Subcutaneous adipose tissue (tissue), 4 donors: Measurements from ENCODE around the gene RFX7. TPM values are rescaled to one million over a fixed set of nuclear protein-coding genes. Genes with fewer than 3 reads are reported as not detected.

Experiments
- CTCF ChIP-seq: fragments of 450-650 bp; IDR thresholded peaks from one replicate; pipeline ENCODE4 v1.5.1; 2016; ENCODE audit warnings: low read depth, mild to moderate bottlenecking, control low read depth, antibody characterized with exemption, moderate library complexity
- total RNA-seq, 4 donors: library from RNA; depleted of rRNA; stranded (reverse); fragments of >200 nt; gene quantifications; one replicate each; pipeline ENCODE4 v1.1.0, GENCODE V29; 2016

RFX7 gene
- total RNA-seq, 4 donors from 2014 or later, result 6.0 to 10.2 (median 8.3) TPM

- no peak for TF ChIP-seq CTCF
These were observed 191.2 kb downstream of the RFX7 start for GRCh38 chr15:56052395-56053045.

GRCh38 chr15:56051676-56052075 is 192.0 kb downstream of the RFX7 start:
- no peak for TF ChIP-seq CTCF

- no peak for TF ChIP-seq CTCF
These were observed 194.1 kb downstream of the RFX7 start for GRCh38 chr15:56049577-56049976.

- no peak for TF ChIP-seq CTCF
These were observed 196.3 kb downstream of the RFX7 start for GRCh38 chr15:56047354-56047753.

- TF ChIP-seq CTCF, result no peak
These were observed 198.5 kb downstream of the RFX7 start for GRCh38 chr15:56045068-56045748.

- TF ChIP-seq CTCF, result no peak
These were observed 200.4 kb downstream of the RFX7 start for GRCh38 chr15:56042982-56043980.

- TF ChIP-seq CTCF, result no peak
These were observed 201.2 kb downstream of the RFX7 start for GRCh38 chr15:56042498-56042897.
